Tibial artery (tissue), 4 donors: ENCODE data around the gene PRKCB.
"Not testable (repeated sequence)": the region's sequence is repeated elsewhere in the genome, so short reads cannot be mapped to it uniquely, and the experiment has no call there.

Source experiments
- DNase-seq, 2 donors: peaks; one replicate each; pipeline ENCODE4 v3.0.0-alpha.2; 2019
- H3K27ac ChIP-seq, 2 donors: fragments of 200-600 bp; sonication (generic) in 1 of 2; 1 replicate in 1 of 2; 2 replicates in 1 of 2; pipeline ENCODE4 v1.5.1; 2018 to 2019; ENCODE audit warnings: mild to moderate bottlenecking in 1 of 2
- H3K27me3 ChIP-seq, 2 donors: fragments of 200-600 bp; sonication (generic) in 1 of 2; one replicate each; pipeline versions ENCODE4 v1.5.1 to v1.6.0; 2016 to 2019
- H3K36me3 ChIP-seq, 3 donors: fragments of 200-600 bp; sonication (generic) in 2 of 3; one replicate each; pipeline ENCODE4 v1.5.1; 2016 to 2019; ENCODE audit warnings: mild to moderate bottlenecking in 2 of 3
- H3K4me1 ChIP-seq, 4 donors: fragments of 200-600 bp; sonication (generic) in 2 of 4; 1 replicate in 3 of 4; 2 replicates in 1 of 4; pipeline ENCODE4 v1.5.1; 2016 to 2019
- H3K4me3 ChIP-seq, 2 donors: fragments of 200-600 bp; sonication (generic) in 1 of 2; 1 replicate in 1 of 2; 2 replicates in 1 of 2; pipeline ENCODE4 v1.5.1; 2018 to 2019; ENCODE audit warnings: mild to moderate bottlenecking in 2 of 2
- H3K9me3 ChIP-seq, 3 donors: fragments of 200-600 bp; sonication (generic) in 1 of 3; one replicate each; pipeline ENCODE4 v1.5.1; 2016 to 2019
- CTCF ChIP-seq, 2 experiments: fragments of 200-600 bp in 1 of 2; fragments of 450-650 bp in 1 of 2; IDR thresholded peaks; one replicate each; pipeline ENCODE4 v1.5.1; 2017 to 2019; ENCODE audit warnings: antibody characterized with exemption in 2 of 2, mild to moderate bottlenecking in 1 of 2, moderate library complexity in 1 of 2
- intact Hi-C: fragments of 100-400 bp; cut with DNase I; formaldehyde crosslinking; loops from one replicate; pipeline ENCODE4 v1.15.0; 2023; ENCODE audit warnings: low total_unique reads

PRKCB gene

GRCh38 chr16:24013054-24013636 is 177.4 kb downstream of the PRKCB start:
- intact Hi-C loops = loop anchor here (5.0 to 10.0 kb wide), 2 partner anchors 128 to 211 kb away; no protein-coding TSS in a partner anchor
- TF ChIP-seq CTCF (IDR thresholded peaks at IDR 0.05) = no peak
- Histone ChIP-seq H3K27me3 (peaks cover 0 to 8% of the 10 kb centered on the region in 2 donors), H3K27ac (no peak overlapping the region), H3K9me3 (no peaks in the 10 kb centered on the region), H3K36me3 (no peaks in the 10 kb centered on the region), H3K4me1 (no peaks in the 10 kb centered on the region), H3K4me3 (no peak overlapping the region)
- no peak for DNase-seq

- intact Hi-C loops = loop anchor here (5.0 to 10.0 kb wide), 2 partner anchors 129 to 212 kb away; no protein-coding TSS in a partner anchor
- Histone ChIP-seq H3K27me3 (peaks cover 0 to 8% of the 10 kb centered on the region in 2 donors), H3K36me3 (no peaks in the 10 kb centered on the region), H3K27ac (no peak overlapping the region), H3K4me3 (no peak overlapping the region), H3K4me1 (no peaks in the 10 kb centered on the region), H3K9me3 (no peaks in the 10 kb centered on the region)
- no peak for DNase-seq
- TF ChIP-seq CTCF (IDR thresholded peaks at IDR 0.05) = no peak
Measured at GRCh38 chr16:24013864-24014645, 178.3 kb downstream of the PRKCB start.

- not testable (repeated sequence) for H3K9me3 ChIP-seq, H3K4me1 ChIP-seq, H3K4me3 ChIP-seq, H3K27me3 ChIP-seq, H3K36me3 ChIP-seq, DNase-seq, H3K27ac ChIP-seq
- intact Hi-C loops = loop anchor here (5.0 to 10.0 kb wide), 2 partner anchors 130 to 213 kb away; no protein-coding TSS in a partner anchor
Measured at GRCh38 chr16:24014955-24015354, 179.2 kb downstream of the PRKCB start.

GRCh38 chr16:24015923-24016322 is 180.1 kb downstream of the PRKCB start:
- intact Hi-C loops = loop anchor here (10.0 kb wide), 1 partner anchor 131 kb away; no protein-coding TSS in a partner anchor
- no peaks in the 10 kb centered on the region for H3K36me3 ChIP-seq
- no peak overlapping the region for H3K27ac ChIP-seq
- TF ChIP-seq CTCF (IDR thresholded peaks at IDR 0.05) = no peak
- H3K4me1 ChIP-seq = no peaks in the 10 kb centered on the region
- H3K4me3 ChIP-seq = no peak overlapping the region
- peaks cover 0 to 8% of the 10 kb centered on the region in 2 donors for H3K27me3 ChIP-seq
- DNase-seq = no peak
- H3K9me3 ChIP-seq = no peaks in the 10 kb centered on the region

- no peak for TF ChIP-seq CTCF (IDR thresholded peaks at IDR 0.05)
- no peaks in the 10 kb centered on the region for H3K9me3 ChIP-seq
- H3K4me1 ChIP-seq = no peaks in the 10 kb centered on the region
- H3K27ac ChIP-seq = no peak overlapping the region
- intact Hi-C loops = loop anchor here (10.0 kb wide), 1 partner anchor 134 kb away; no protein-coding TSS in a partner anchor
- no peak overlapping the region for H3K4me3 ChIP-seq
- H3K36me3 ChIP-seq = no peaks in the 10 kb centered on the region
- DNase-seq = no peak
- H3K27me3 ChIP-seq = peaks cover 0 to 6% of the 10 kb centered on the region in 2 donors
Measured at GRCh38 chr16:24018485-24018884, 182.7 kb downstream of the PRKCB start.

GRCh38 chr16:24022797-24023196 is 187.0 kb downstream of the PRKCB start:
- TF ChIP-seq CTCF (IDR thresholded peaks at IDR 0.05) = no peak
- intact Hi-C loops = no loop called here
- Histone ChIP-seq H3K36me3 (no peaks in the 10 kb centered on the region), H3K27ac (no peak overlapping the region), H3K4me3 (no peak overlapping the region), H3K4me1 (no peaks in the 10 kb centered on the region), H3K9me3 (no peaks in the 10 kb centered on the region), H3K27me3 (peaks cover 0 to 8% of the 10 kb centered on the region in 2 donors)
- no peak for DNase-seq
